GM12864 (cell line): Measurements from ENCODE around the gene NFIB.

Experiments used
- DNase-seq: peaks from one replicate; pipeline ENCODE4 v3.0.0-alpha.2; 2011; ENCODE audit warnings: low read depth
- H3K4me3 ChIP-seq: 2 replicates; pipeline ENCODE4 v1.5.1; 2011; ENCODE audit warnings: mild to moderate bottlenecking, low read depth, low read length, control low read depth
- TF ChIP-seq, protein P1 (sequence below): IDR thresholded peaks from 2 replicates; pipeline ENCODE4 v1.5.1; 2011; ENCODE audit warnings: low read depth, mild to moderate bottlenecking, moderate library complexity, low read length, control low read depth, inconsistent platforms; ENCODE audit errors: missing control alignments

Gene NFIB

DNA sequence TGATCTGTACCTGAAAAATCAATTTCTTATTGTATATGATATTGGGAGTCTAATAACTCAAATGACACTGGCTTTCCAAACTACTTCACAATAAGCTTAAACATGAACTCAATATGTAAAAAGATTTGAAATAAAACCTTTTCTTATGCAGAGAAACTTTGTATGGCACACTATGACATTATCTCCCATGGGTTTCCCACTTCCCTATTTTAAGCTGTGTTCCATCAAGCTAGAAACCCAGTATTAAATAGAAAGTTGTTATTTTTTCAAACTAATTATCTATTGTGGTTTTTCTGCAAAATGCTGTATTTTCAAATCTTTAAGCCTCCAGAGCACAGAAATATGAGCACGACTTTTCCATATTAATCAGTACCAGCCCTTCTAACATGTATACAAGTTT lies 174.7 kb downstream of the NFIB start:
- DNase-seq: no peak
- TF ChIP-seq, protein P1, sequence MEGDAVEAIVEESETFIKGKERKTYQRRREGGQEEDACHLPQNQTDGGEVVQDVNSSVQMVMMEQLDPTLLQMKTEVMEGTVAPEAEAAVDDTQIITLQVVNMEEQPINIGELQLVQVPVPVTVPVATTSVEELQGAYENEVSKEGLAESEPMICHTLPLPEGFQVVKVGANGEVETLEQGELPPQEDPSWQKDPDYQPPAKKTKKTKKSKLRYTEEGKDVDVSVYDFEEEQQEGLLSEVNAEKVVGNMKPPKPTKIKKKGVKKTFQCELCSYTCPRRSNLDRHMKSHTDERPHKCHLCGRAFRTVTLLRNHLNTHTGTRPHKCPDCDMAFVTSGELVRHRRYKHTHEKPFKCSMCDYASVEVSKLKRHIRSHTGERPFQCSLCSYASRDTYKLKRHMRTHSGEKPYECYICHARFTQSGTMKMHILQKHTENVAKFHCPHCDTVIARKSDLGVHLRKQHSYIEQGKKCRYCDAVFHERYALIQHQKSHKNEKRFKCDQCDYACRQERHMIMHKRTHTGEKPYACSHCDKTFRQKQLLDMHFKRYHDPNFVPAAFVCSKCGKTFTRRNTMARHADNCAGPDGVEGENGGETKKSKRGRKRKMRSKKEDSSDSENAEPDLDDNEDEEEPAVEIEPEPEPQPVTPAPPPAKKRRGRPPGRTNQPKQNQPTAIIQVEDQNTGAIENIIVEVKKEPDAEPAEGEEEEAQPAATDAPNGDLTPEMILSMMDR: no peak
- H3K4me3 ChIP-seq: no peak overlapping the region

DNA sequence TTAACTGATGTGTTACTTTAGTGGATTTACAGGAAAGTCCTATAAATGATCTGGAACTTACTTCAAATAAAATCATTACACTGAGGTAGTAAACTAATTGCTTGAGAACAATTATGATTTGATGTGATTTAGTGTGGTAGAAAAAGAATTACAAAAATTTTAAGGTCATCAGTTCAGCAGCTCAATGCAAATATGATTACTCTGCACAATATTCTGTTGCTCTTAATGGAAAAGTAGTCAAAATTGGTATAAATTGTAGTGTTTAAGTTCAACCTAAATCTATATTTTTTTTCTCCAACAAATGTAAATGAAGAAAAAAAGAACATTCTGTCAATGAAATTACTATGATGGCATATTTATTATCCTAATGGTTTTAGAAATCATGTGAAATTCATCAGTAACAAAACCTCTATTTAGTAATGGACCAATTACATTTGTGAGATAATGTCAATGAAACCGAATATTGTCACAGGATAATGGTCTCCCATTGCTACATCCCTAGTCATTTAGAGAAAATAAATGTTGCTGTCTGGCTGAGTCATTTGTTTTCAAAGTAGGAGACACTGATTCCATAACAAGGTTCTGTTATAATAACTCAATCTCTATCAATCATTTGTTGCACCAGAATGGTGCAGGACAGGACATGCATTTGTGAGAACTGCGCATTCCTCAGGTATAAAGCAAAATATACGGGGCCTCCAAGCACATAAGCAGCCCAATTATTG lies 177.1 kb downstream of the NFIB start:
- no peak for DNase-seq
- TF ChIP-seq, protein P1: no peak
- H3K4me3 ChIP-seq: no peak overlapping the region

DNA sequence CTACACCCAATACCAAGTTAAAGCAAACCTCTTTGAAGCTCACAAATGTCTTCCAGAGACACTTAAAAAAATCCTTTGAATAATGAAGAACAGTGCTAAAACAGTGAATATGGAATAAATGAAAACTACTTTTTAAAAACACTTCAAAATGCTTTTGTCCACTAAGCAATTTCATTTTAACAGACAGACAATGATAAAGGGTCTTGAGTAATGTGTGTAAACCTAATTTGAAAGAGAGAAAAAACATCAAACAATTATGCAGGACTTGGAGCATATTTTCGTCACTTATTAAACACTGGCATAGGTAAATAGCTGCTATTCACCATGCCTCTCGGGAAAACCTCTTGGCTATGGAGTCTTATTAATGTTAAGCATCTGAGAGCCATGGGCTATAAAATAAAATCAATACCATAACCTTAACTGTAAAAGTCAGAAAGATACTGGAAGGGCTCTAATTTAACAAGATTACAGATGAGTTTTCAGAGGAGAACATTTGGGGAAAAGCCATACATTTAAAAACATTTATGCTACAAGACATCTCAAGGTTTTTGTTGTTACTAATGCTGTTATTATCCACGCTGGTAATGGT lies 177.8 kb downstream of the NFIB start:
- no peak overlapping the region for H3K4me3 ChIP-seq
- DNase-seq: no peak
- TF ChIP-seq, protein P1: no peak

DNA sequence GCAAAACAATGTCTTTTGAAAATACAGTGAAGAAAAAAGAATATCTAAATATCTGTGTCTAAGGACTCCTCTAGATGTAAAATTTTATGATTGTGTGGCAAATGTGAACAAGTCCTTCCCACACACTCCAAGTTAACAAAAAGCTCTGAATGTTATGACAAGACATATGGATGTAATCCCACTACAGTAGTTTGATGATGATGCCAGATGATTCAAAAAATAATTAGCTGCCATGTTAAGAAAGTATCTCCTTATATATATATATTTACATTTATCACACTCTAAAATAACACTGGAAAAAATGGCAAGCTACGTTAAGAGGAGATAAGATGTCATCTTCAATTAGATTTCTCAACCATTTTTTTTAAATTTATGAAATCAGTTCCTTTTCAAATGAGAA lies 178.5 kb downstream of the NFIB start:
- TF ChIP-seq, protein P1: no peak
- H3K4me3 ChIP-seq: no peak overlapping the region
- DNase-seq: no peak

DNA sequence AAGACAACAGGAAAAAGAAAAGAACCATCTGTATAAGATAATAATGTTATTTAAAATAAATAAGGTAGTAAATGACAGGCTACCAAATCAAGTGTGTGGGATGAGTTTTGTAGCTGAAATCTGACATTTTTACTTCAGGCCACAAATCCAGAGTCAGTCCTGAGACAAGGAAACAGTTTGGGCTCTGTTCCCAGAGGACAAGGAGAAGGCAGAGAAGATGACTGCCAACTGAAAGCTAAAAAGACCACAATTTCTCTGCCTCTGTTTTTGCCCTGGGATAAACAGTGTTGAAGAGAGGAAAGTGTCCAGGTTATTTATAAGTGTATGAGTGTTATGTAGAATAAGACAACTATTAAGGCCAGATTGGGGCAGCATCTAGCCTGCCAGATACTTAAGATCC lies 180.5 kb downstream of the NFIB start:
- DNase-seq: no peak
- no peak overlapping the region for H3K4me3 ChIP-seq
- TF ChIP-seq, protein P1: no peak

DNA sequence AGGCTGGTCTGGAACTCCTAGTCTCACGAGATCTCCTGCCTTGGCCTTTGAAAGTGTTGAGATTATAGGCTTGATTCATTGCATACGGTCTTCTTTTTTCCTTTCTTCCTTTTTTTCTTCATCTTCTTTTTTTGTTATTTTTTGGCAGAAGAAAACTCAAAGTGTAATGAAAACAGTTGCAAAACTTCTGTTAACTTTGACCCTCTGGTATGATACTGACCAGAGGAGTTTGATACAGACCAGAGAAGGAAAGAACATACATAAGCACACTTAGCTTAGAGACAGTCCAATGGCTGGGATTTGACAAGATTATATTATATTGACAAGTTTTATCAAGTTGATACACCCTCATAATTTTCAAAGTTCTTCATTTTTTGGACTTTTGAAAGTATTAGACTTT lies 181.2 kb downstream of the NFIB start:
- TF ChIP-seq, protein P1: no peak
- DNase-seq: no peak
- H3K4me3 ChIP-seq: no peak overlapping the region

DNA sequence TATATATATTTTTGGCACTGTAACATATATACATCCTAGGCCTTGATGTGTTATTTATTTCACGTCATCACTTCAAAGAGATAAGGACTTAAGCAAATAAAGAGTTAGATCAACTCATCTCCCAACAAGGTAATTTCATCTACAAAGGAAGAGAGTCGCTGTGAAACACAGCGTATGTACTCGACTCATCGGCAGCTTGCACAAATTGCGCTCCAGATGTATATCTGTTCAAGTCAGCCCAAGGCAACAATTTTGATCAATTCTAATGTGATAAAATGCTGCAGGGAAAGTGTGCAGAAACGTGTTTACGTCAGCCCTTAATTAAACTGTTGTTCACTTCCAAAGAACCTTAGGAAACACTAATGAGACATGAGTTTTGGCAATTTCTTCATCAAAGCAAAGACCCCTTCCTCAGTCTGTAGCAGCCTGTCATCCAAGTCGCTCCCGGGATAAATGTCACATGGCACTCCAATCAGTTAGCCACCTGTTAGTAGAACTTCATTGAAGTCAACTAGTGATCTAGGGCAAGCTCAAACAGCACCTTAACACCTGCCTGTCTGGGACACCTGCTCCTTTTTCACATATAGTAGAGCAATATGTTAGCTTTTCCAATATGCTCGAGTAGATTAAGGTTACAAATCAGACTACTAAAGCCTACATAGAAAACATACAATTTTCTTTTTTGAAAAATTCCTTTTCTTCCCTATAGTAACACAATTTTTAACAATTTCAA lies 182.4 kb downstream of the NFIB start:
- no peak for DNase-seq
- TF ChIP-seq, protein P1: no peak
- H3K4me3 ChIP-seq: no peak overlapping the region
